Measurements from ENCODE around the gene NTSR1. TPM values are rescaled to one million over a fixed set of nuclear protein-coding genes. Genes with fewer than 3 reads are reported as not detected.

Gene NTSR1
- total and polyA plus RNA-seq, 2 of the 13 experiments (the other 11 are each of a cell fraction or from before 2014, with no cell fraction given), result 0.09 to 0.12 TPM

GRCh38 chr20:62768234-62768546 lies 59.6 kb downstream of the NTSR1 start (continued):
- TF ChIP-seq ZNF784 (CRISPR knock-in tag; IDR thresholded peaks at IDR 0.05; ENCODE audit: borderline replicate concordance) (no peak), ZNF605 (CRISPR knock-in tag; IDR thresholded peaks at IDR 0.05) (no peak), ZNF557 (CRISPR knock-in tag; IDR thresholded peaks at IDR 0.05) (no peak), SYNCRIP (IDR thresholded peaks at IDR 0.05; ENCODE audit: insufficient read depth, low read depth, low read length) (no peak), ZNF746 (CRISPR knock-in tag; IDR thresholded peaks at IDR 0.05) (no peak), LRRFIP1 (CRISPR knock-in tag; conservative IDR thresholded peaks at IDR 0.05) (no peak), ZFP82 (CRISPR knock-in tag; IDR thresholded peaks at IDR 0.05; ENCODE audit: borderline replicate concordance) (no peak), DDIT3 (CRISPR knock-in tag; IDR thresholded peaks at IDR 0.05) (no peak), ZZZ3 (CRISPR knock-in tag; IDR thresholded peaks at IDR 0.05; ENCODE audit: borderline replicate concordance) (no peak), ONECUT2 (CRISPR knock-in tag; IDR thresholded peaks at IDR 0.05) (no peak), ZHX2 (IDR thresholded peaks at IDR 0.05; ENCODE audit: low read depth) (no peak), ZHX2 (CRISPR knock-in tag; IDR thresholded peaks at IDR 0.05; ENCODE audit: borderline replicate concordance) (no peak)
